Left forelimb (tissue), 1 donor: ENCODE measurements around the gene MTARC1.

Experiments
- DNase-seq: peaks from one replicate; pipeline ENCODE4 v3.0.0-alpha.2; 2018; ENCODE audit warnings: low spot score

MTARC1 gene

DNA sequence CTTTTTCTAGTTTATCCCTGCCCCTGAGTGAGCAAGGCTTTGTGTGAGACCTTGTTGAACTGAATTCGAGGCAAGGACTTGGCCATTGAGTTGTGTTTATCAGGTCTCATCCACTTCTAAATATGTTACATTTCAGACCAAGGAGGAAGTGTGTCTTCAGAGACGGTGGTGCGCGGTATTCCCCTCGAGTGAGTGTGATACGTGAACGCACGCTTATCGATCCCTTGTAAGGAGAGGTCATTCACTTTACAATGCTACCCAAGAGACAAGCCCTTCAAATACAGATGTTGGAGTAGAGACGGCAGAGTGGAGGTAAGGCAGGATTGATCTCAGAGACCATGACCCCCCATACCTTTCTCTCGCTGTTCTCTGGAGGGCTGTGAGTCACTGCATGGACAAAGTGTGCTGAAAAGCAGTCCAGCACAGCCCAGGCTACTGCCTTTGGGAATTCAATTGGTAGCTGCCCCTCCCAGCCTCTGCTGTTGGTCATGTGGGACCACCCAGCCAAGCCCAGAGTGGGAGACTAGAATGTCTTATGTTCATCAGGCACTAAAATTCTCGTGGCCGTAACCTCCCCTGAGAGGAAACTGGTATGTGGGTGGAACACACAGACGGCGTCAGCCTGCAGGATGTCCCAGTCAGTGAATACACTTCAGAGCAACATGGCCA is 16.3 kb upstream of the MTARC1 start:
- no peak for DNase-seq

DNA sequence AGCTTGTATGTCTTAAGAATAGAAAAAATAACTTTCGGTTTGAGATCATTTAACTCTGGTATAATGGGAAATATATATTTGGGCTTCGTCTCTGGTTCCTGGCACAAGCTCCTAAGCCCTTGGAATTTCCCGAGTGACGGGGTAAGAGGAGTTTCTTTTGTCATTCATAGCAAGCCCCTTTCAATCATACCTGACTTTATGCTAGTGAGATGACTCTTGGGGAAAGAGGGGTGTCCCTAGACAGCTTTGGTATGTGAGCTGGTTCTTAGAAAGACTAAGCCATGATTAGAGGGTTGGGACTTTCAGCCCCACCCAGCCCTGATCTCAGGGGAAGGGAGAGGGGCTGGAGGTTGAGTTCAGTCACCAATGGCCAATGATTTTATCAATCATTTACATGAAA is 13.9 kb upstream of the MTARC1 start:
- DNase-seq, result no peak

DNA sequence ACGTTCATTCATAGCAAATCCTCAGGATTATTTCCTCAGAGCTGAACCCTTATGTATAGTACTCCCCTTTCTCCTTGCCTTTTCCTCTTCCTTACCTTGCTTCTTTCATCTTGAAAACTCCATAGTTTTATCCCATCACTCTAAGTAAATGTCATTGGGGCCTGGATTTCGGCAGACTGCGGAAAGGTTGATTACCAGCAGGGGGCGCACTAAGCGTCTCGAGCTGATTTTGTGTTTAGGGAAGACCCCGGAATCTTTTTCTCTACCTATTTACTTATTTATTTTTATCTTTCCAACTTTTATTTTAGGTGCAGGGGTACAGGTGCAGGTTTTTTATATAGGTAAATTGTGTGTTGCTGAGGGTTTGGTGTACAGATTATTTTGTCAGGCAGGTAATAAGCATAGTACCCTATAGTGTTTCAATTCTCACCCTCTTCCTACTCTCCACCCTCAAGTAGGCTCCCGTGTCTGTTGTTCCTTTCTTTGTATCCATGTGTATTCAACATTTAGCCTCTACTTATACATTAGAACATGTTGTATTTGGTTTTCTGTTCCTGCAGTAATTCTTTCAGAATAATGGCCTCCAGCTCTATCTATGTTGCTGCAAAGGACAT is 11.4 kb upstream of the MTARC1 start:
- DNase-seq, result no peak

DNA sequence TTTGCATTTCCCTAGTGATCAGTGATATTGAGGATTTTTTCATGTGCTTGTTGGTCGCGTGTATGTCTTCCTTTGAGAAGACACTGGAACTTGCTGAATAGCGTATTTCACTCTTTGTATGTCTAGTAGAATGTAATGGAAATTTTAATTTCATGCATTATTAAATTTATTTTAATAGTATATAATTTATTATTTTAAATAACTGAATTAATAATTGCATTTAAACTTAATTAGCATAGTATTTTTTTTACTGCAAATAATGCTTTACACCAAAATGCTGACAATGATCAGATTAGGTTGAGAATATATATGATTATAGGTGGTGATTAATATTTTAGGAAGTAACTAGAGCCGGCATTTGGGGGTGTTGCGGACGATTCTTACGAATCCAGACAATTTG is 10.5 kb upstream of the MTARC1 start:
- DNase-seq, result no peak

DNA sequence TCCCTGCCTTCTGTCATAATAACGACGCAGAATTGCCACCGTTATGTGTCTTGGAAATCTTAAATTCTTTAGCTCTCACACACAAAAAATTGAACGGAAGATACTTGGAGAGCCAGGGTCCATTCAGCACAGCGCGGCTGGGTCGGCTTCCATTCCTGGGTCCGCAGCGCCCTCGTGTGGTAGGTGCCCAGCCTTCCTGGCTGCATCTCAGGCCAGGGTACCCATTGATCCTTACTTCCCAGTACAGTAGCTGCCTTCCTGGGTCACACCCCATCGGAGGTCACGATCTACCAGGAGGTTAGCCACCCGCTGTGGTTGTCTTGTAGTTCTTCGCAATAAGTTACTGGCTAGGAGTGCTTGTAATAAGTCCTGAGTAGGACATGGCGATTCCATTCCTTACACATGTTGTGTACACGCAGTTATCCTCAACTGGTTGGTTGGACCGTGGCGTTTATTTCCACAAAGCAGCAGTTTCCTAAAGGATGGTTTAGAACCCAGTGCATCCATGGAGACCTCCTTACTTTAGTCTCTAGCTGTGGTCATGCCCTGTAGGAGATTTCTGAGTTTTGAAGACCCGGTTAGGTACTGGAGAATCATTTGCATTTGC is 9.9 kb upstream of the MTARC1 start:
- peak; percentile 85 for DNase-seq

DNA sequence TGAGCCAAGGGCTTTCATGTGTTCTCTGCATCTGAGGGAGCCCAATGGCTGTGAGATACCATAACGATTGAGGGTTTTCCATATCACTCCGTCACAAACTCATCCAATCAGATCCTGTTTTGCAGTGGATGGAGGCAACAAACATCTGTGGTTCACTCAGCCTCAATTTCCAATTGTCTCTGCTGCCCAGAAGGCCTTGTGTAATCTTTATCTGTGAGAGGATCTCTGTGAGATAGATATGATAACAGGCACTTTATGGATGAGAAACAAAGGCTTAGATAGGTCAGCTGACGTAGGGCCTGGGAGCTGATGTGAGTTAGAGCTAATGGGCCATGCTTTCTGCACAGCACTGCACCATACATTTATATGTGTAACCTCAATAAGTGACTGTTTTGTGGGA is 3.3 kb upstream of the MTARC1 start:
- no peak for DNase-seq

DNA sequence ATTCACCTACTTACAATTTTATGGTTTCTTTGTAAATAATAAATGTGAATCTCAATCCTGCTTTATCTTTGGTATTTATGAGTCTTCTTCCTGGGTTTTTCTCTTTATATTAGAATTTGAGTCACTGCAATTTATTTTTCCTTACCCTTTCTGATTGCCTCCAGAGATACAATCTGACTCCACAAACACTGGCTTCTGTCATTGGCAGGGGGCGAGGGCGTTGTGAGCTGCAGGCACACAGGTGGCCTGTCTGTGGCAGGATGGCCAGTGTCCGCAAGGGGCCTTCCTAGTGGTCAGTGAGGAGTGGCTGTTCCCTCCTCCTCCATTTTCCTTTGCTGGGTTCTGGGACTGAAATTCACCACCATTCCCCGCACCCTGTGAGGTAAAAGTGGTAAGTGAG is 2.0 kb upstream of the MTARC1 start:
- no peak for DNase-seq

DNA sequence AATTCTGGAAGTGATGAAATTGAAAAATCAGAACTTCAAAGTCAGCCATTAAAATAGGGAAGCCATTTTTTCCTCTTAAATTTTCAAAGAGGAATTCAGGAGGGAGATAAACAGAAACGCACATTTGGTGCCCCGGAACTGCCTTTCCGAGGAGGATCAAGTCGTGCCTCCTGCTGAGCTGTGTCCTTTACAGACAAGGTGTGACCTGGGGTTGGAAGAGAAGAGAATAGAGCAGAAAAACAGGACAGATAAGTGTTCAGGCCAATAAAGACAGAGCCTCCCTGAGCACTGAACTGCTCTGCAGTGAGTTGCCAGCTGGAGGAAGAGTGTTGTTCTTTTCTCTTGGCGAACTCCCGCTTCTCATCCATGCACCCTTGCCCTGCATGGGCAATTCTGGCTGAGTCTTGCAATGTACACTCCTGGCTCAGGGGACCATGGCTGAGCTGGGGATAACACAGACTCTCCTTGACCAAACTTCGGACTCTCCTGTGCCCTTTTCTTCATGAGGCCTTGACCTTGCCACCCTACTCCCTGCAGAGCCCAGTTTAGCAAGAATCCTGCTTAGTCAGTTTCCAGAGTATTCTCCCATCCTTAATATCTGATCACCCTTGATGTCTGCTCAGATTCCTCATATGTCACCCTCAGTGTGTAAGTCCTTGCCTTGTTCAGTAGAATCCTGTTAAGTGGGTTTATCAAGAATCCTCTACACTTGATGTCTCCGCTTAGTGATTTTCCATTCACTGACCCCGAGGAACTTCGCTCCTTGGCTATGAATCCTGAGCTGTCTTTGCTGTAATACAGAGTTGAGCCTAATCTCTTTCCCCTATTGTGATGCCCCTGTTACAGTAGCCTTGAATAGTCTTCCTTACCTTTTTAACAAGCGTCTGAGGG is 1.3 kb upstream of the MTARC1 start:
- no peak for DNase-seq

DNA sequence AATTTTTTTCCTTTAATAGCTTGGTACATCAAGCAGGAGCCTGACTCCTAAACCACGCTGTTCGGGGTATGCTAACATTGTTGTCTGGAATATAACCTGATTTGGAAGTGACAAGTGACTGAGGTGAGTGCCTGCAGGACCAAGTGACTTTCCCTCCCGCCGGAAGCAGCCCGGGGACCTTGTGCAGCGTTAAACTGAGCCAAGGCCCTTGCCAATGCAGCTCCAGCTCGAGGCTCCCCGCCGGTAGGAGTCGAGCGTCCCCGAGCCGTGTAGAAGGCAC is 716 bp upstream of the MTARC1 start:
- no peak for DNase-seq

DNA sequence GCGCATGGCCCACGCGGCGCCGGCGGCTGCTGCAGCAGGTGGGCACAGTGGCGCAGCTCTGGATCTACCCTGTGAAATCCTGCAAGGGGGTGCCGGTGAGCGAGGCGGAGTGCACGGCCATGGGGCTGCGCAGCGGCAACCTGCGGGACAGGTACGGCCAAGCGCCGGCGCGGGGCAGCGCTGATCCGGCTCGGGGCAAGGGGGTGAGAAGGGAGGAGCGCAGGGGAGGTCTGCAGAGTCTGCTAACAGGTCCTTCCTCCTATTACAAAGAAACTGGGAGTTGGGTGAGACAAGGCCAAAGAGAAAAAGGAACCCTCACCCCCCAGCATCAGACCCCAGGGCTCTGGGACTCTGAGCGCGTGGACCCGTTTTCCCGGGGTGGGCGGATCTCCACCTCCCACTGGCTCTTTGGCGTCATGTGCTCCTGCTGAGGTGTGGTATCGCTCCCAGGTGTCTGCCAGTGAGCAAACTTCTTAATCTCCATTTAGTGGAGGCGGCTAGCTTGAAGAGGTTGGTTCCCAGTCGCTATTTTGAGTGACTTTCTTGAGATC is 431 bp downstream of the MTARC1 start:
- DNase-seq, result no peak

DNA sequence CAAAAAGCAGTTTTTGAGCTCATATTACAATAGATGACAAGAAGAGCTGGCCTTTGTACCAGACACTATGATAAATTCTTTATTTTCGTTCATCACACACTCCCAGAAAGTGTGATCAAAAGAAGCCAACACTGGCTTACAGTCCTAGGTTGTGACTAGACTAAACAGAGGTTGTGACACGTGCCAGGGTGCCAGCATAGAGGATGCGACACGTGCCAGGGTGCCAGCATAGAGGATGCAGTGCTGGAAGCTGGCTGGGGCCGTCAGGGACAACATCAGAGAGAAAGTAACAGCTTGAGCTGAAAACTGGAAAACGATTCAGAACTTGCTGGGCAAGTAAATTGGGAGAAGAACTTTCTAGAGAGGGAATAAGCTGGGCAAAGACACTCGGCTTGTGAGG is 2.2 kb downstream of the MTARC1 start:
- DNase-seq, result no peak

DNA sequence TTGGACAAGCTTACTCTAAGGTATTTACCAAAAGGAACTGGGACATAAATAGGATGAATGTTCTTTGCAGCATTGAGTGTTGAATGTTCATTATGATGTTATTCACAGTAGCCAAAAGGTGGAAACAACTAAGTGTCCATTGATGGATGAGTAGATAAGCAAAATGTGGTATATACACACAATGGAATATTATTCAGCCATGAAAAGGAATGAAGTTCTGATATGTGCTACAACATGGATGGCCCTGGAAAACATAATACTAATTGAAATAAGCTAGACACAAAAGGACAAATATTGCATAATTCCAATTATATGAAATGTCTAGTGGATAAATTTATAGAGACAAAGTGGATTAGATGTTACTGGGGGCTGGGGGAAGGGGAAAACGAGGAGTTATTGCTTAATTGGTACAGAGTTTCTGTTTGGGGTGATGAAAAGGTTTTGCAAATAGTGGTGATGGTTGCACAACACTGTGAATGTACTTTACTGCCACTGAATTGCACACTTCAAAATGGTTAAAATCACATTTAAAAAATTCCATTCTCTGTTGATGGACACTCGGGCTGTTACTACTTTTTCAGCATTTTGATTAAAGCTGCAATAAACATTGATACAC is 2.9 kb downstream of the MTARC1 start:
- no peak for DNase-seq

DNA sequence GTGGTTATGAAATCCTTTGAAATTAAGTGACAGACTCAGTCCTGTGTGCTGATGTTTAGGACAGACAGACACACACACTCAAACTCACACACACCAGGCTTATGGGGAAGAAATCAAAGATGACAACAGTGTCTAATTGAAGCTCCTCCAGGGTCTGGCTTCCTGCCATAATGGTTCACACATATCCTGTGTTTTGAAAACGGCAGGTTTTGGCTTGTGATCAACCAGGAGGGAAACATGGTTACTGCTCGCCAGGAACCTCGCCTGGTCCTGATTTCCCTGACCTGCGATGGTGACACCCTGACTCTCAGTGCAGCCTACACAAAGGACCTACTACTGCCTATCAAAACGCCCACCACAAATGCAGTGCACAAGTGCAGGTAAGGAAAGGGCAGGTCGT is 4.6 kb downstream of the MTARC1 start:
- no peak for DNase-seq

DNA sequence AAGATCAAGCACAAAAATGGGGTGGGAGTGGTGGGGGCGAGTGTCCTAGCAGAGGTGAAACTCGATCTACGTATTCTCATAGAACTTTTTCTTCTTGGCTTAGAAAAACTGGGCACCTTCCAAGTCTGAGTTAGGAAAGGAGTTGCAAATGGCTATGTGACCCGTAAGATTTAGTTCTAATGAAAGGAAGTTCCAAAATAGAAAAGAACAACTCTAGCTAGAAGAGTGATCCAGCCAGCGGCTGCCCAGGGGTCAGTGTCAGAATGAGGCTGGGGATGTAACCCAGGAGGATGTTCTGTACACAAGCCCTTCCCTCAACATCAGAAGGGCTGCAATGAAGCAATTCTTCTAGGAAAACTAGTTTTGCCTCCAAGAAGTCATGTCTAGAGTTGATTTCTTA is 5.2 kb downstream of the MTARC1 start:
- DNase-seq, result no peak

DNA sequence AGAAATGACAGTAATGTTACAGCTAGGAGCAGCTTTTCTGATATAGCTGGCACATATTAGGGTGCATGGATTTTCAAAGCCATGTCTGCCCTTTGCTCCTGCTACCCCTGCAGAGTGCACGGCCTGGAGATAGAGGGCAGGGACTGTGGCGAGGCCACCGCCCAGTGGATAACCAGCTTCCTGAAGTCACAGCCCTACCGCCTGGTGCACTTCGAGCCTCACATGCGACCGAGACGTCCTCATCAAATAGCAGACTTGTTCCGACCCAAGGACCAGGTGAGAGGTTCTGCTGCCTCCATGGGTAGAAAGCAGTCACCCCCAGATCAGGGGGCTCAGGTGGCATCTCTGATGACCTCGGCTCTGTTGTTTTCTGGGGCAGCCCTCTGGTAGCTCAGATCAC is 9.8 kb downstream of the MTARC1 start:
- DNase-seq, result no peak

DNA sequence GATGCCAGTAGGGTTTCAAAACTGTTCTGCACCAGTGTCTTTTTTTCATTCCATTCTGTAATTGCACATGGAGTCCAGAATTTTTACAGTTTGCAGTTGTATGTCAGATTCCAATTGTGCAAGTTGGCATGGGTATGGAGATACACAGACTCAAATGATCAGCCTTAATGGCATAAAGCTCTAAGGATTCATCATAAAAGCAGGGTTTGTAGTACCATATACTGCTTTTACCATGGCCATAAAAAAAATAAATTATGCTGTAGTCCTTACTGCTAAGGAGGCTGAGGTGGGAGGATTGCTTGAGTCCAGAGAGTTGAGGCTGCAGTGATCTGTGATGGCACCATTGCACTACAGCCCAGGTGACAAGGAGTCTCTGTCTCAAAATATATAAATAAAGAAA is 10.3 kb downstream of the MTARC1 start:
- DNase-seq, result no peak

DNA sequence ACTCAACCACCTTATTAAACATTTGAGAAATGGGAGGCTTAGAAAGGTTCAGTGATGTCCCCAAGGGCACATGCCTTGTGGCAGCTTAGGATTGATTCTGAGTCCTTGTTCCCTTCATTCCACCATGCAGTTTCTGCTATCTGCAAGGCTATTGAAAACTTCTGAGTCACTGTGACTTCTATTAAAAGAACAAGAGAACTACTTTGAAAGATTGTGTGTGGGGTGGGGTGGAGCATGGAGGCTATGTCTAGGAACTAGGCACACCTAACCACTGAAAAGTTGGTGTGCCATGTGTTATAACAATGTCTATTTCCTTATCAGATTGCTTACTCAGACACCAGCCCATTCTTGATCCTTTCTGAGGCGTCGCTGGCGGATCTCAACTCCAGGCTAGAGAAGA is 10.8 kb downstream of the MTARC1 start:
- DNase-seq, result no peak

DNA sequence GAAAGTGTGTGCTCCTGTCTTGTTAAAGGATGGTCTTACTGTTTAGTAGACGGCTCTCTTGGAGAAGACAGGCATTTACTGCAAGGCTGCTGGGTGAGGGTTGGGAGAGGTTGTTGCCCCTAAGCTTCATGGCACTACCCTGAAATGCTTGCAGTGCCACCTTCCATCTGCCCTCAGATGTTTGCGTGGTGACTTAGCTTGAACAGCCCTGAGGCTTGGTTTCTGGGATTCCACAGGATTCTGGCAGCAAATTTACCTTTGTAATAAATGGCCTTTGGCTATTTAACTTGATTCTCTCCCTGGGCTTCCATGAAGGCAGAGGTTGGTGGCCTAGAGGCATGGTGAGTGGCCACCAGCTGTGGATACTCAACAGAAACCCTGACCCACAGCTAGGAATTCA is 11.6 kb downstream of the MTARC1 start:
- no peak for DNase-seq

DNA sequence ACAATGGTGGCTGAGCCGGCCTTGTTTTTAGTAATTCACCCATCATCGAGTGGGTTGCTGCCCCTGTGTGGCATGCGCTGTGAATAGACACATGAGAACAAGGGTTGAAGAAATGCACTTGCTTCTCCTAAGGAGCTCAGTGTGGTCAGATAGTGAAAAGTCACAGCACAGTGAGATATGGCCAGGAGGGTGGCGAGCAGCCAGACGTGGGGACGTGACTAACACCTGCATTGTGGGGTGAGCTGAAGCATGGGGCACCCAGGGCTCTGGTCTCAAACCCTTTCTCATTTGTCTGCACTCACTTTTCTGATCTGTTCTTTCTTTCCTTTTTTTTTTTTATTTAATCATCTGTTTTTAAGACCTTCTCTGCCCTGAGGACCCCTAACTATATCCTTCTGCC is 13.5 kb downstream of the MTARC1 start:
- DNase-seq, result no peak

DNA sequence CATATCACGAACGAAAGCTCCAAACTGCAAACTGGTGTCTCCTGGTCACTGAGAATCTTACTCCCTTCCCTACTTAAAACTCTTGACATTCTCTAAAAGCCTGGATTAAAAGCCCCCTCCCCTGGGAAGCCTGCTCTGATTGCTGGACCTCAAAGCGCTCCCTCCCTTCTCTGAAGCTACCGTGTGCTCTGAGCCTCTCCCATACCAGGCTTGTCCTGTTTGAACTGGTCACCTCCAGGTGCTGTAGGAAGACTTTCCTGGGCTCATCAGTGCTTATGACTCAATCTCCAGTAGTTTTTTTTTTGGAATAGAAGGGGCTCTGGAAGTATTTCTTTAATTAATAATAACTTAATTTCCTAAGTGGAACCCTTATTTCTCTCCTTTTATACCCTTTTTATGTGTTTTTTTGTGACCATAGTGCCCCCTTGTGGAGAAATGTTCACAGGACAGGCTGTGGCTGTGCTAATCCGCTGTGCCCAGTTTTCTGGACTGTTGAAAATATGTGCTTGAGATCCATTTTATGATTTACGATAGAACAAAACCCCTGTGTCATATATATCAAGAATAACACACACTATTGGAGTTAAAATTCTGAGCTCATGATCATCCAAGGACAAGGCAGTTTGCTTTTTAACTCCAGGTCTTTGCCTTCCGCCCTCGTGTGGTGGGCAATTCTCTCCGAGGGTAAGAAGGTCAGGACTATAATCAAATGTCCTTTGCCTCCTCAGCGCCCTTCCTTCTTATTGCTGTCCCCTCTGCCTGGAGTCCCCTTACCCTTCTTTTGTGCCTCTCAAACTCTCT is 16.9 kb downstream of the MTARC1 start:
- DNase-seq, result no peak

DNA sequence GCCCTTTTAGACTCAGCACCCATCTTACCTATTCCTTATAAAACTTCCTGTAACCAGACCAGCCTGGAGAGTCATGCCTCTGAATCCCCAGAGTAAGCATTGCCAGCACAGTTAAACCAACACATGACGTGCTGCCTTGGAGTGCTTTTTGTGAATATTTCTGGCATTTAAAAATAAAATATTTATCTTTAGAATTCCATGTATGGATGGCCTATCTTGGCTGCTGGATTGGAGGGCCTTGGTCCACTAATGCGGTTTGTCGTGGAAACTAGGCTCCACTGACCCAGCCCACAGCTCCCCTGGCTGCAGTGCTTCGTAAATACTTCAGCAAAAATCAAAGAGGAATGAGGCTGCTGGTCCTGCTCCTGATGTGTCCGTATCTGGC is 17.5 kb downstream of the MTARC1 start:
- DNase-seq, result no peak

DNA sequence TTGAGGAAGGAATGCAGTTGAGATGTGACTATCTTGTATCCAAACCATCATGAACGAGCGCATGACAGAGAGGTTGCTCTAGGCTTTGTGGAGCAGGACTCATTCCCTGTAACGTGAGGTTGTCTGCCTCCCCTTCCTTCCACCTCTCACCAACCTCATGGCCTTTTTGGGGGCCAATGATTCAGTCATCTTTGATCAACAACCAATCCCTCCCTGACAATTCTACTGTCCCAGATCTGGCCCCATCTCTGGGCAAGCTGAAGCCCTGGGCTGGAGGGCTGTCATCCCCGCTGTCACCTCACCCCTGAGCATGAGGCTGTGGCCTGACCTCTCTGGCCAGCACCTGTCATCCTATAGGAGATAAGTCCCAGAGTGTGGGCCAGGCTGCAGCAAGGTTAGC is 19.7 kb downstream of the MTARC1 start:
- no peak for DNase-seq
